A673 (cell line): ENCODE measurements around the gene LMBRD1.

Experiments used
- CTCF ChIP-seq: fragments of 300-800, 200-600 bp; sonication (generic); conservative IDR thresholded peaks from 2 replicates; pipeline ENCODE4 v1.5.1; 2017; ENCODE audit warnings: low read depth, mild to moderate bottlenecking, antibody characterized with exemption, low read length, moderate library complexity, mixed read lengths
- EZH2 ChIP-seq: fragments of 200-600 bp; sonication (generic); IDR thresholded peaks from 2 replicates; pipeline ENCODE4 v1.6.1; 2017; ENCODE audit warnings: borderline replicate concordance, low read depth, mild to moderate bottlenecking, mixed read lengths, antibody characterized with exemption, low read length; ENCODE audit not compliant: poor library complexity, severe bottlenecking

- TF ChIP-seq CTCF, result no peak
- no peak for TF ChIP-seq EZH2
Observed at GRCh38 chr6:69775941-69776340, 20.9 kb downstream of the LMBRD1 start.
